GM18867 (cell line): ENCODE data around the gene GSS.

ENCODE experiments used
- ATAC-seq: cut with Tn5 transposase; IDR thresholded peaks from one replicate; pipeline ENCODE4 v1.9.1; 2021; ENCODE audit warnings: mild to moderate bottlenecking, moderate library complexity; ENCODE audit not compliant: unreplicated experiment

Gene GSS

DNA sequence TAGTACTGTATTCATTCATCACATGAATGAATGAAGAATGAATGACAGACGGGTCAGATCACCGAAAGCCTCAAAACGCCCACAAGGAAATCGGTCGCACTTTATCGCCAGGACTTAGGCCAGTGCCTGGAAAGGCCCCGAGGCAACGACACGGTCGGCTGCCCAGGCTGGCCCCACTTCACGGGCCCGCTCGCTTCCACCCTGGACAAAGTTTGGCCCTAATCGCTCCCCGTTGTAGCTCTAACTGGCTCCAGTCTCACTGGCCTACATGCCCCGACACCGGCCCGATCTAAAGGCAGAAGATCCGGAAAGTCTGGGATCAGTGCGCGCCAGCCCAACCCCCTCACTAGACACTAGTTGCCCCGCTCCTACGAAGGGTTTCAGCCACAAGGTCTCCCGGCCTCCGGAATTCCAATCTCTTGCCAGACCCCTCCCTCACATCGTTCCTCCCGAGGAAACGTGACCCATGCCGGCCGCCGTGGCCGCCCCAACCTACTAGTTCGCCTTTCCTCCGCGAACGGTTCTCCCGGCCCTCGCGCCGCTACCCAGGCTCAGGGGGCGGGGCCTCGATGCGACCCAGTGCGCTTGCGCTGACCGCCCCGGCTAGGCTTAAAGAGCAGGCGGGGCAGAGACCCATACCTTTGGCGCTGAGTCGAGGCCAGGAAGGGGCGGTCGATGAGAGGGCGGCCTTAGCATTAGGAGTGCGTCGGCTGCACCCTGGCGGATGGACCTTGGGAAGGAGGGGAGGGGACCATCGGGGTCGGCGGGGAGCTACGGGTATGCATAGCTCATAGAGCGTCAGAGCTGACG is at the start of gene GSS, which contains the start of gene MYH7B:
Gene GSS (minus strand): TSS at position 576 of the 810 bp plus-strand sequence. CDS start 3,954 bp downstream, outside the sequence.
Gene MYH7B (plus strand): TSS at position 638 of the 810 bp plus-strand sequence. CDS start 22,138 bp downstream, outside the sequence.
- ATAC-seq = peak; percentile 77

DNA sequence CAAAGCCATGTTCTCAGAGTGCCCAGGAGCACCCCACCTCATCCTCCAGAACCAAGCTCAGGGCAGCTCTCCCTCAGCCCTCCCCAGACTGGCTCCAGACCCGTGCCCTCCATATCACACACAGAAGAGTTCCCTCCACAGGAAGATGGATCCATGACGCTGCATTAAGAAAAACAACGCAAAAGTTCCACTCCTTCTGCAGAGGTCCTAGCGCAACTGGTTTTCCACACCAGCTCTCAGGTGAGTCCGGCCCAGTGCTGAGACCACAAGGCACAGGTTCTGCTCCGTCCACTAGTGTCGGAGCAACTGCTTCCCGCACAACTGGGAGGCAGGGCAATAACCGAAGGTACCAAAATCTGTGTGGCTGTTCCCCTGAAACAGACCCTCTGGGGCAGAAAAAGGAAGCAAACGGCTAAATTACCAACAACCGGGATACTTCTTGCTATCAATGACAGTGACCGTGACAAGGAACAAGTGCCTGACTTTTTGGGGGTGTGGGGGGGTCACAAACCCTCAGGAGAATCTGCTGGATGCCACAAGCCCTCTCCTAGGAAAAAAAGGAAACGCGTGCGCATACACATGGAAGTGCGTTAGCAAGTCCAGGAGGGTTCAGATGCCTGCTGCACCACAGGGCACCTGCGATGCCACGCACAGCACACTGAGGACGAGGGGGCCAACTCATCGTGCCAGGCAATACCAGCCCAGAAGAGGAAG is 49.3 kb upstream of the GSS start:
- ATAC-seq = no peak

DNA sequence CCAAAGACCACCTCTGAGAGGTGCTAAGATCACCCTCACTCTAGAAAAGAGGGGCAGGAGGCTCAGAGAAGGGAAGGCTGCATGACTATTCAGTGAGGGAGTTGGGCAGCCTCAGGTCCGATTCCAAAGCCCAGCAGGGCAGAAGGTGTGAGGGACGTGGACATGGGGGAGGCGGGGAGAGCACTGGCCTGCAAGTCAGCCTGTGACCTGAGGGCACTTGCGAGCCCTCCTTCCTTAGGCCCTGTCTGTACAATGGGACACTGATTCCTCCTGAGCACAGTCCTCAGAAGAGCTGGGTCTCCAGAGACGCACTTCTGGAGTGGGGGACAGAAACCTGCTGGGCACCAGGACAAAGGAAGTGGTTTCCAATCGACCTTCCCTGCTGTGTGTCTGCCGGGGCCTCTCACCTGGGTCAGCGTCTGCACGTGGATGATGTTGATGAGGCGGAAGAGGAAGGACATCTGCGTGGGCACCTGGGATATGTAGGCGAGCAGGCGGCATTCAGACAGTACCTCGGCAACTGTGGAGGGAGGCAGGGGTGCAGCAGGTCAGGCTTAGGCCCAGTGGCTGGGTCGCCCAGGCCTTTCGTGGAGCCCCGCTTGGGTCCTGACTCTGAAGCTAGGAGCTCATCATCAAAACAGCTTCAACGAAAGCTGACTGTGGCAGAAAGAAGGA is 48.6 kb upstream of the GSS start:
- ATAC-seq = no peak

DNA sequence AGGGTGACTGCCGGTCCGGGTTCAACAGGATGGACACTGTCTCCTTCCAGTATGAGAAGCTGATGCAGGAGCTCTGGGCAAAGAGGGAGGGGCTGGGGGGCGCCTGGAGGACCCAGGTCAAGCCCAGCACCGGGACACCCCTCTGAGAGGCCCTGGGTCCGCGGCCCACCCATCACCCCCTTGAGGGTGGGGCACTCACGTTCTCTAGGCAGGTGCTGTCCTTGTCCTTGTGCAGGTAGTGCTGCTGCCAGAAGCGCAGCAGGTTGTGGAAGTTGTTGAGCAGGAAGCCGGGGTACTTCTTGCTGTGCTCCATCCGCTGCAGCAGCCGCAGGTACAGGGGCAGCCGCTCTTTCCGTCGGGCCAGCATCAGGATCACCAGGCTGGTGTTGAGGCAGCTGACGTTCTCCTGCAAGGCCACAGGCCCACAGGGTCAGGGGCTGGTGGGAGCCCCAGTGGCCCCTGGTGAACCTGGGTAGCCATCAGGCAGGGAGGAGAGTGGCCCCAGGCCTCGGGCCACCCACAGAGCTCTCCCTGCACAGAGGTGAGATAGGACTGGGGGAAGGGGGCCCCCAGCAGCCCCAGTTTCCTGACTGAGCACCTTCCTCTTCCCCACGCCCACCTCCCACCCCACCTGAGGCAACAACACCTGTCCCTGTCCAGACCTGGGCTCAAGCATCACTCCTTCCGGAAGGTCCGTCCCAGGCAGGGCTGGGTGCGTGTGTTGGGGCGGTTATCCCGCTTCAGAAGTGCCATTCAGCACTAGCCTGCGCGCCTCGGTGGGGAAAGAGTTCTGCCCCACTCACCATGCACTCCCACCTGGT is 47.8 kb upstream of the GSS start:
- no peak for ATAC-seq

DNA sequence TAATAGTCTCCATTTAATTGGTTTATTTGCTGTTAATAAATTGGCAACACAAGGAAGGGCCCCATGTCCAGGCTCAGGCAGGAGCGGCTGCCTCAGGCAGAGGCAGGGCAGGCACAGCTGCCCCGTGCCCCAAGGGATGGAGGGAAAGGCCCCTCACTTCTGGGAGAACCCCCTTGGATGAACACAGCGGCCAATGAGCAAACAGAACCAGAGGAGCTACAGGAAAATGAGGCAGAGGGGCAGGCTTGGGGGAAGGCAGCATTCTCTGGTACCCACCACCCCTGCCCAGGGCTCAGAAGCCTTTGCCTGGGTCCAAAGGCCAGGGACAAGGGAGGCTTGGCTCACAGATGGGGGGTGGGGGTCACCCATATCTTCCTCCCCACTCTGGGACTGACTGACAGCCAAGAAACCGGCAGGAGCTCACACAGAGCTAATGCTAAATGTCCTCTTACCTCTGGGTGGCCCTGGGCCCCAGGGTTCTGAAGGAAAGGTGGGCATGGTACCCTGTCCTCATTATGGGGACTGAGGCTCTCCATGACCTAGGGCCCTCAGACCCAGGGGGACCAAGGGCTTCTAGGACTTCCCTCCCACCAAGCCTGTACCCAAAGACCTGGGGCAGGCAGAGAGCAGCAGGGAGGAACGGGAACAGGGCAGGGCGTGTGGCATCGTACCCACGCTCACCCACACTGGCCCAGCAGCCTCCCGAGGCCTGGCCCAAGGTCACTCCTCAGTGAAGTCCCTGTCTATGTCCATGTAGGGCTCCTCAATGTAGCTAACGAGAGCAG is 47.0 kb upstream of the GSS start:
- no peak for ATAC-seq

DNA sequence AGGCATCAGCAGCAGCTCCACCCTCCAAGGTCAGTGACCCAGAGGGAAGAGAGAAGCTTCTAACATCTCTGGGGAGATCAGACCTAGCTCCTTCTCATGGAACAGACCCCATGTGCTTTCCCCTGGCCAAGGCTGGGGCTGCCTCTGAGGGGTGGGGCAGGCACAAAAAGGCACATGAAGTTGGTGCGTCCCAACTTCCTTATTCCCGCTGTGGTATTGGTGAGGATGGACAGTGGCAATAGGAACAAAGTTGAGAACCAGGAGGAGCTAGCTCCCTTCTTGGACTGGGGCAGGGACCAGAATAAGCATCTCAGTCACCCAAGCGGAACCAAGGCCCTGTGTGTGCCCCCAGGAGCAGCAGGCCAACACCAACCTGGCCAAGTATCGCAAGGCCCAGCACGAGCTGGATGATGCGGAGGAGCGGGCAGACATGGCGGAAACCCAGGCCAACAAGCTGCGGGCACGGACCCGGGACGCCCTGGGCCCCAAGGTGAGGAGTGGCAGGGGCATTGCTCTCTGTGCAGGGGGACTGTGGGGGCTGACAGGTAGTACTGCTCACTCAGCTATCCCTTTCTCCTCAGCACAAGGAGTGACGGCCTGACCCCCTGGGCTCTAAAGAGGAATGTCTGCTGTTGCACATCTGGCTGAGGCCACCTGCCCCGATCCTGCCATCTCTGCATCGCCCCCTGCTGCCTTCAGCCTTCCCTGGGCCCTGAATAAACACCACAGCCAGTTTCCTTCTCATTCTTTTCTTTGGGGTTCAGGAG is 46.2 kb upstream of the GSS start:
- ATAC-seq = no peak

DNA sequence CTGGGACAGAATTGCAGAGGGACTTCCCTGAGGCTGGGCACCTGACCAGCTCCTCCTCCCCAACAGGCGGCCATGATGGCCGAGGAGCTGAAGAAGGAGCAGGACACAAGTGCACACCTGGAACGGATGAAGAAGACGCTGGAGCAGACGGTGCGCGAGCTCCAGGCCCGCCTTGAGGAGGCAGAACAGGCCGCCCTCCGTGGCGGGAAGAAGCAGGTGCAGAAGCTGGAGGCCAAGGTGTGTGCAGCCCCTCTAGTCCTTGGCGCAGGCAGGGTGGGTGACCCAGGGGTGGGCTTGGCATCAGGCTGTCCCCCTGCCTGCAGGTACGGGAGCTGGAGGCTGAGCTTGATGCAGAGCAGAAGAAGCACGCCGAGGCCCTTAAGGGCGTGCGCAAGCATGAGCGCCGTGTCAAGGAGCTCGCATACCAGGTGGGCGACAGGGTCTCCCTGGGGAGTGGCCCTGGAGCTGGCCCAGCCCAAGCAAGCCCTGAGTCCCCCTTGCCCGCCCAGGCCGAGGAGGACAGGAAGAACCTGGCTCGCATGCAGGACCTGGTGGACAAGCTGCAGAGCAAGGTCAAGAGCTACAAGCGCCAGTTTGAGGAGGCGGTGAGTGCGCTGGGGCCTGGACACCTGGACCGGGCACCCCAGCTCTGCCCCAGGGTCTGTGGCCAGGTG is 45.5 kb upstream of the GSS start:
- no peak for ATAC-seq

DNA sequence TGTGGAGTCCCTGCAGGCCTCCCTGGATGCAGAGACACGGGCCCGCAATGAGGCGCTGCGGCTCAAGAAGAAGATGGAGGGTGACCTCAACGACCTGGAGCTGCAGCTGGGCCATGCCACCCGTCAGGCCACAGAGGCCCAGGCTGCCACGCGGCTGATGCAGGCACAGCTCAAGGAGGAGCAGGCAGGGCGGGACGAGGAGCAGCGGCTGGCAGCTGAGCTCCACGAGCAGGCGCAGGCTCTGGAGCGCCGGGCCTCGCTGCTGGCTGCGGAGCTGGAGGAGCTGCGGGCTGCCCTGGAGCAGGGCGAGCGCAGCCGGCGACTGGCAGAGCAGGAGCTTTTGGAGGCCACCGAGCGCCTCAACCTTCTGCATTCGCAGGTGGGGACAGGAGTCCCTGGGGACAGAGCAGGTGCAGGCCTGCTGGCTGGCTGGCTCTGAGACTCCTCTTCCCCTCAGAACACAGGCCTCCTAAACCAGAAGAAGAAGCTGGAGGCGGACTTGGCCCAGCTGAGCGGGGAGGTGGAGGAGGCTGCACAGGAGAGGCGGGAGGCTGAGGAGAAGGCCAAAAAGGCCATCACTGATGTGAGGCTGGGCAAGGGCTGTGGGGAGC is 44.8 kb upstream of the GSS start:
- ATAC-seq = no peak

DNA sequence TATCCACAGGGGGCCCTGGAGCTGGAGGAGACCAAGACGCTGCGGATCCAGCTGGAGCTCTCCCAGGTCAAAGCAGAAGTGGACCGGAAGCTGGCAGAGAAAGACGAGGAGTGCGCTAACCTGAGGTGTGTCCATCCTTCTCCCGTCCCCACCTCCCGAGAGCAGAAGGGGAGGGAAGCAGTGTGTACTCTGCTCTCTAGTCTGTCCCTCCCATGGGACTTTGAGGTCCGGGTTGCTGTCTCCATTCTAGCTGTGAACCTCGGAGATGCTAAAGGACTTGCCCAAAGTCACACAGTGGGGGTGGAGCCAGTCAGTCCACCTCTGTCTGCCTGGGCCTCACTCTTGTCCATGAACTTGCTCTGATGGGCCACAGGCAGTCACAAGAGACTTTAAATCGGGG is 44.2 kb upstream of the GSS start:
- no peak for ATAC-seq

DNA sequence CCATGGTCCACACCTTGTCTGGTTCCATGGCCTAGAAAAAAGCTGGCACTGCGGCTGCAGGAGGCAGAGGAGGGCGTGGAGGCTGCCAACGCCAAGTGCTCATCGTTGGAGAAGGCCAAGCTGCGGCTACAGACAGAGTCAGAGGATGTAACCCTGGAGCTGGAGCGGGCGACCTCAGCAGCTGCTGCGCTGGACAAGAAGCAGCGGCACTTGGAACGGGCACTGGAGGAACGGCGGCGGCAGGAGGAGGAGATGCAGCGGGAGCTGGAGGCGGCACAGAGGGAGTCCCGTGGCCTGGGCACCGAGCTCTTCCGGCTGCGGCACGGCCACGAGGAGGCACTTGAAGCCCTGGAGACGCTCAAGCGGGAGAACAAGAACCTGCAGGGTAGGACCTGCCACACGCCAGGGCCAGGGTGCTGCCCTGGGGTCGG is 43.4 kb upstream of the GSS start:
- no peak for ATAC-seq

DNA sequence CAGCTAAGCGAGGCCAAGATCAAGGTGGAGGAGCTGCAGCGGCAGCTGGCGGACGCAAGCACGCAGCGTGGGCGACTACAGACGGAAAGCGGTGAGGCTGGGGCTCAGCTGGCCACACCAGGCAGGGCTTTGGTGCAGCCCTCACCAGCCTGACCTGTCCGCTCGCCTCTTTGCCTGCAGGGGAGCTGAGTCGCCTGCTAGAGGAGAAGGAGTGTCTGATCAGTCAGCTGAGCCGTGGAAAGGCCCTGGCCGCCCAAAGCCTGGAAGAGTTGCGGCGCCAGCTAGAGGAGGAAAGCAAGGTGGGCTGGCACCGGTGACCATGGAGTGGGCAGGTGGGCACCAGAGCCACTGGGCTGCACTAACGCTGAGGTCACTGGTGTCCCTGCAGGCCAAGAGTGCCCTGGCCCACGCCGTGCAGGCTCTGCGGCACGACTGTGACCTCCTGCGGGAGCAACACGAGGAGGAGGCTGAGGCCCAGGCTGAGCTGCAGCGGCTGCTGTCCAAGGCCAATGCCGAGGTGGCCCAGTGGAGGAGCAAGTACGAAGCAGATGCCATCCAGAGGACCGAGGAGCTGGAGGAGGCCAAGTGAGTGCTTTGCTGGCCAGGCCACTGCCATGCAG is 42.8 kb upstream of the GSS start:
- ATAC-seq = no peak

DNA sequence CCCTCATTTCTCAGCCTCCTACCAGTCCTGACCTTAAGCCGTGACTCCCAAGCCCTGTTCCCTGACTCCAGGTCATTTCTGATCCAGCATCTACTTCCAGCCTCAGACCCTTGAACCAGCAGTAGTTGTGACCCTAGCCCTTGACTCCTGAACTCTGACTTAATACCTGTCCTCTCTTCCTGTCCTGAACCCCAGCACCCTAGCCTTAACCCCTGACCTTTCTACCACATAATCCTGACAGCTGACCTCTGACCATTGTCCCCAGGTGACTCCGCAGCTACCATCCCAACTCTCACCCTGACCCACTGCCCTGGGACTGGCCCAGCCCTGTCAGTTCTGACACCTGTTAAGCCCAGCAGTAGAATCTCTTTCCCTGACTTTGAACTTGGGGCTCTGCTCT is 42.2 kb upstream of the GSS start:
- no peak for ATAC-seq

DNA sequence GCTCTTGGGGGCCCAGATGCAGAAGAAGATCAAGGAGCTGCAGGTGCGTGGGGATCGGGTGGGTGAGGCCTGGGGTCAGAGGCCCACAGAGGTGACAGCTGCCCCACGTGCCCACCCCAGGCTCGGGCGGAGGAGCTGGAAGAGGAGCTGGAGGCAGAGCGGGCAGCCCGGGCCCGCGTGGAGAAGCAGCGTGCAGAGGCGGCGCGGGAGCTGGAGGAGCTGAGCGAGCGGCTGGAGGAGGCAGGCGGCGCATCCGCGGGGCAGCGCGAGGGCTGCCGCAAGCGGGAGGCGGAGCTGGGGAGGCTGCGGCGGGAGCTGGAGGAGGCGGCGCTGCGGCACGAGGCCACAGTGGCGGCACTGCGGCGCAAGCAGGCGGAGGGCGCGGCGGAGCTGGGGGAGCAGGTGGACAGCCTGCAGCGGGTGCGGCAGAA is 41.5 kb upstream of the GSS start:
- no peak for ATAC-seq

DNA sequence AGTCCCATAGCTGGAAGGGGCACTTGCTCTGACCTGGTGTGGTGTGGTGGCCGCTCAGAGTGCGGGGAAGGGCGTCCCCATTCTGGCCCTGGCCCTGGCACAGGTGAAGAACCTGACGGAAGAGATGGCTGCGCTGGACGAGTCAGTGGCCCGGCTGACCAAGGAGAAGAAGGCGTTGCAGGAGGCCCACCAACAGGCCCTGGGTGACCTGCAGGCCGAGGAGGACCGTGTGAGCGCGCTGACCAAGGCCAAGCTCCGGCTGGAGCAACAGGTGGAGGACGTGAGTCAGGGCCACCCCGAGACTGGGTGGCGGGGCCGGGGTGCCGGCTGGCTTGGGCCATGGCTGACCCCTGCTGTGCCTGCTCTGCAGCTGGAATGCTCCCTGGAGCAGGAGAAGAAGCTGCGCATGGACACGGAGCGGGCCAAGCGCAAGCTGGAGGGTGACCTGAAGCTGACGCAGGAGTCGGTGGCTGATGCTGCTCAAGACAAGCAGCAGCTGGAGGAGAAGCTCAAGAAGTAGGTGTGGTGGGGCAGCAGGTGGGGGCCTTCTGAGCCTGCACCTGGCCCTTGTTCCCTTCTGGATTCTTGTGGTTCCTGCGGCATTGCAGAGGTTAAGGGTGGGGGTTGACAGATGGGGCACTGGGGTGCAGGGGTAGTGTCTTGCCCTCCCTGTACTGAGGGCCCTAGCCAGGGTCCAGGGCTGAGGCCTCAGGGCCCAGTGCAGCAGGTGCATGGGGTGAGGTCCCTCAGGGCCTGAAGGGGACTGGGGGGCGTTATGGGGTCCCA is 40.8 kb upstream of the GSS start:
- ATAC-seq = no peak

DNA sequence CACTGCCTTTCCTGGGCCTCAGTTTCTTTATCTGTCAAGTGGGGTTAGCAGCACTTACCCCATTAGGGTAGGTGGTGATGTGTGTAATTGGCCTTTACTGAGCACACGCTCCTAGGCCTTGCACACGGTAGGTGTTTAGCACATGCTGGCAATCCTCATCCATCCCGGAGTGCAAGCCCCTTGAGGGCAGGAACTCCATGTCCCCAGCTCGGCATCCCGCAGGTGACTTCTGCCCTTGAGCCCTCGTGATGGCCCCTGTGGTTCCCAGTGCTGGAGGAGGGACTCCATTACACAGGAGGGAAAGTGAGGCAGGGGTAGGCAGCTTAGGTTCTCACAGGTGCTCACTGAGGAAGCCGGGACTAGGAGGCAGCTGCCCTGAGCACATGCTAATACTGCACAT is 40.1 kb upstream of the GSS start:
- ATAC-seq = no peak

DNA sequence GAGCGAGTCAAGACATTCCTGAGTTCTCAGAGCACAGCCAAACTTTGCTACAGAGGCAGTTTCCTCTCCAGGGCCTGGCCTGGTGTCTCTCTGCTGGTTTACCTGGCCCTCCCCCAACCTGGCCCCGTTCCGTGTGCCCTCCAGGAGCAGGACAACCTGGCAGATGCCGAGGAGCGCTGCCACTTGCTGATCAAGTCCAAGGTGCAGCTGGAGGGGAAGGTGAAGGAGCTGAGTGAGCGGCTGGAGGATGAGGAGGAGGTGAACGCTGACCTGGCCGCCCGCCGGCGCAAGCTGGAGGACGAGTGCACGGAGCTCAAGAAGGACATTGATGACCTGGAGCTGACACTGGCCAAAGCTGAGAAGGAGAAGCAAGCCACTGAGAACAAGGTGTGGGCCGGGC is 39.6 kb upstream of the GSS start:
- ATAC-seq = no peak

DNA sequence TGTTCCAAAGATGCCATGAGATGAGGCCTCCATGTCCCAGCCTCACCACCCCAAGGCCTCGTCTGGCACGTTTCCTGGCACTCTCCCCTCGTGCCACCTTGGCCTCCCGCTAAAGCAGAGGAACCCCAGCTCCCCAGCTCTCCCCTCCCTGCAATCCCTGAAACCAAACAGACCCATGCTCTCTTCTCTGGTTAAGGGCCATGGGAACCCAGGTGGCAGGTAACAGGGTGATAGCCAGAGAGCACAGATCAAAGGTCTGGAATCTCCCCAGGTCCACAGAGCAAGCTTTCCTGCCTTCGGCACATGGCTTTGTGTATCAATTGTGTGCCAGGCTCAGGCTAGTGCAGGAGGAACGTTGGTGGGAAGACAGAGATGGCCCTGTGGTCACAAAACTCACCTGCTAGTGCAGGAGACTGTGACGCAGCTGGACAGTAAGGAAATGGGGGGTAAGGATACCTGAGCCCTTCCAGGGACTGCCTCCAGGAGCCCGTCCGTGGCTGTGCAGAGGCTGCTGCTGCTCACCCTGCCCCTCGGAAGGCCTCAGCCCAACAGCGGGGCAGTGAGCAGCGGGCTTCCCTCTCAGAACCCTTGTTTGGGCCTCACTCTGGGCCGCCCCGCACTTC is 39.0 kb upstream of the GSS start:
- no peak for ATAC-seq
